SK-N-SH treated with all-trans-retinoic acid at 6 μM for 48 hours (cell line): ENCODE measurements around the gene RACK1.

Experiments
- ESRRG ChIP-seq: fragments of 250-450 bp; sonication (Bioruptor Pico); IDR thresholded peaks from 2 replicates; pipeline ENCODE4 v1.6.1; 2021; ENCODE audit warnings: mild to moderate bottlenecking
- ISL1 ChIP-seq: fragments of 250-450 bp; sonication (Bioruptor Pico); IDR thresholded peaks from 2 replicates; pipeline ENCODE4 v2.1.2; 2022; ENCODE audit warnings: mild to moderate bottlenecking, moderate library complexity

- no peak for TF ChIP-seq ESRRG (CRISPR knock-in tag)
- no peak for TF ChIP-seq ISL1
These were observed 2.8 kb upstream of the RACK1 start for GRCh38 chr5:181246276-181247049.
